ENCODE results near the gene OR10G6. TPM values are rescaled to one million over a fixed set of nuclear protein-coding genes. Genes with fewer than 3 reads are reported as not detected.
A peak's percentile ranks its signal among the peaks of the same experiment; 100 is the strongest.

OR10G6 gene
- total RNA-seq, 1 experiment from 2014 or later, result not detected

GRCh38 chr11:123976770-123977560 is 18.0 kb downstream of the OR10G6 start:
- Mint-ChIP-seq H3K27ac (ENCODE audit: unreplicated experiment) (peak overlapping the region; percentile 2), H3K36me3 (ENCODE audit: insufficient read depth, unreplicated experiment) (no peaks in the 10 kb centered on the region), H3K9me3 (ENCODE audit: unreplicated experiment) (peaks cover 10% of the 10 kb centered on the region), H3K4me3 (ENCODE audit: unreplicated experiment) (no peak overlapping the region), H3K27me3 (ENCODE audit: insufficient read depth, unreplicated experiment) (no peaks in the 10 kb centered on the region), H3K4me1 (ENCODE audit: low read depth, unreplicated experiment) (no peaks in the 10 kb centered on the region)
- TF ChIP-seq, protein P1, sequence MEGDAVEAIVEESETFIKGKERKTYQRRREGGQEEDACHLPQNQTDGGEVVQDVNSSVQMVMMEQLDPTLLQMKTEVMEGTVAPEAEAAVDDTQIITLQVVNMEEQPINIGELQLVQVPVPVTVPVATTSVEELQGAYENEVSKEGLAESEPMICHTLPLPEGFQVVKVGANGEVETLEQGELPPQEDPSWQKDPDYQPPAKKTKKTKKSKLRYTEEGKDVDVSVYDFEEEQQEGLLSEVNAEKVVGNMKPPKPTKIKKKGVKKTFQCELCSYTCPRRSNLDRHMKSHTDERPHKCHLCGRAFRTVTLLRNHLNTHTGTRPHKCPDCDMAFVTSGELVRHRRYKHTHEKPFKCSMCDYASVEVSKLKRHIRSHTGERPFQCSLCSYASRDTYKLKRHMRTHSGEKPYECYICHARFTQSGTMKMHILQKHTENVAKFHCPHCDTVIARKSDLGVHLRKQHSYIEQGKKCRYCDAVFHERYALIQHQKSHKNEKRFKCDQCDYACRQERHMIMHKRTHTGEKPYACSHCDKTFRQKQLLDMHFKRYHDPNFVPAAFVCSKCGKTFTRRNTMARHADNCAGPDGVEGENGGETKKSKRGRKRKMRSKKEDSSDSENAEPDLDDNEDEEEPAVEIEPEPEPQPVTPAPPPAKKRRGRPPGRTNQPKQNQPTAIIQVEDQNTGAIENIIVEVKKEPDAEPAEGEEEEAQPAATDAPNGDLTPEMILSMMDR (IDR thresholded peaks at IDR 0.05; ENCODE audit: insufficient read depth in 1 of 2, low read depth in 1 of 2, low read length in 1 of 2, severe bottlenecking in 1 of 2, unreplicated experiment in 1 of 2), result no peak
- Histone ChIP-seq H3K36me3 (ENCODE audit: control insufficient read depth, insufficient read depth, low read length) (no peaks in the 10 kb centered on the region), H3K27me3 (replicated peaks; ENCODE audit: control insufficient read depth, insufficient read depth, low read length) (no peaks in the 10 kb centered on the region), H3K4me1 (no peaks in the 10 kb centered on the region; the same call in 1 of the 2 replicates), H3K4me3 (ENCODE audit: low read depth, low read length) (no peak overlapping the region), H3K9me3 (no peaks in the 10 kb centered on the region; the same call in 1 of the 2 replicates)
- DNase-seq, result no peak
- ChIA-PET CTCF (no interaction called here), POLR2A (no interaction called here)
- intact Hi-C loops (cut with micrococcal nuclease; ENCODE audit: unreplicated experiment), result no loop called here
- no TSS peak for BruUV-seq (replicated peaks)

- Mint-ChIP-seq H3K27me3 (ENCODE audit: insufficient read depth, unreplicated experiment) (no peaks in the 10 kb centered on the region), H3K9me3 (ENCODE audit: unreplicated experiment) (peaks cover 9% of the 10 kb centered on the region), H3K4me1 (ENCODE audit: low read depth, unreplicated experiment) (no peaks in the 10 kb centered on the region), H3K4me3 (ENCODE audit: unreplicated experiment) (no peak overlapping the region), H3K36me3 (ENCODE audit: insufficient read depth, unreplicated experiment) (no peaks in the 10 kb centered on the region), H3K27ac (ENCODE audit: unreplicated experiment) (no peak overlapping the region)
- no peaks in the 10 kb centered on the region; the same call in 1 of the 2 replicates for H3K9me3 ChIP-seq
- BruUV-seq (replicated peaks), result no TSS peak
- no peaks in the 10 kb centered on the region for H3K27me3 ChIP-seq (replicated peaks; ENCODE audit: control insufficient read depth, insufficient read depth, low read length)
- intact Hi-C loops (cut with micrococcal nuclease; ENCODE audit: unreplicated experiment), result no loop called here
- no peaks in the 10 kb centered on the region for H3K36me3 ChIP-seq (ENCODE audit: control insufficient read depth, insufficient read depth, low read length)
- ChIA-PET CTCF (no interaction called here), POLR2A (no interaction called here)
- DNase-seq, result no peak
- TF ChIP-seq, protein P1 (IDR thresholded peaks at IDR 0.05; ENCODE audit: insufficient read depth in 1 of 2, low read depth in 1 of 2, low read length in 1 of 2, severe bottlenecking in 1 of 2, unreplicated experiment in 1 of 2), result no peak
- H3K4me3 ChIP-seq (ENCODE audit: low read depth, low read length), result no peak overlapping the region
- H3K4me1 ChIP-seq, result no peaks in the 10 kb centered on the region; the same call in 1 of the 2 replicates
These were observed 21.1 kb downstream of the OR10G6 start for GRCh38 chr11:123973816-123974215.

DNA sequence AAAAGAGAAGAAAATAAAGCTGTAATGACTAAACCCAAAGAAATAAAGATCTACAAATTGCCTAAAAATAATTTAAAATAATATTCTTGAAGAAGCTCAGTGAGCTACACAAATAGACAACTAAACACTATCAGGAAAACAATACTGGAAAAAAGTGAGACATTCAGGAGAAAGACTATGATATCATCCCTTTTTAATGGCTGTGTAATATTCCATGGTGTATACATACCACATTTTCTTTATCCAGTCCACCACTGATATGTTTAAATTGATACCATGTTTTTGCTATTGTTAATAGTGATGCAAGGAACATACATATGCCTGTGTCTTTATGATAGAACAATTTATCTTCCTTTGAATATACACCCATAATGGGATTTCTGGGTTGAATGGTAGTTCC is 38.2 kb downstream of the OR10G6 start:
- H3K27me3 ChIP-seq (replicated peaks; ENCODE audit: control insufficient read depth, insufficient read depth, low read length), result no peaks in the 10 kb centered on the region
- H3K9me3 Mint-ChIP-seq (ENCODE audit: unreplicated experiment), result peaks cover 16% of the 10 kb centered on the region
- H3K36me3 Mint-ChIP-seq (ENCODE audit: insufficient read depth, unreplicated experiment), result no peaks in the 10 kb centered on the region
- no peak overlapping the region for H3K4me3 ChIP-seq (ENCODE audit: low read depth, low read length)
- H3K27me3 Mint-ChIP-seq (ENCODE audit: insufficient read depth, unreplicated experiment), result peaks cover 10% of the 10 kb centered on the region
- BruUV-seq (replicated peaks), result no TSS peak
- no peak for DNase-seq
- intact Hi-C loops (cut with micrococcal nuclease; ENCODE audit: unreplicated experiment), result no loop called here
- H3K4me3 Mint-ChIP-seq (ENCODE audit: unreplicated experiment), result no peak overlapping the region
- POLR2A ChIA-PET, result no interaction called here
- peaks cover 5% of the 10 kb centered on the region for H3K4me1 Mint-ChIP-seq (ENCODE audit: low read depth, unreplicated experiment)
- H3K27ac Mint-ChIP-seq (ENCODE audit: unreplicated experiment), result no peak overlapping the region
- CTCF ChIA-PET, result no interaction called here
- H3K4me1 ChIP-seq, result no peaks in the 10 kb centered on the region
- TF ChIP-seq, protein P1 (IDR thresholded peaks at IDR 0.05; ENCODE audit: insufficient read depth in 1 of 2, low read depth in 1 of 2, low read length in 1 of 2, severe bottlenecking in 1 of 2, unreplicated experiment in 1 of 2), result no peak
- H3K36me3 ChIP-seq (ENCODE audit: control insufficient read depth, insufficient read depth, low read length), result no peaks in the 10 kb centered on the region
- peaks cover 4% of the 10 kb centered on the region for H3K9me3 ChIP-seq

Measured in Caco-2 (cell line).